IMR-90 (cell line): ENCODE data around the gene SPNS2. TPM values are rescaled to one million over a fixed set of nuclear protein-coding genes. Genes with fewer than 3 reads are reported as not detected.

Experiments
- ATAC-seq: fragments of 200-7000 bp; cut with Tn5 transposase; 2 replicates; pipeline ENCODE4 v1.9.1; 2020; ENCODE audit warnings: low read depth, mild to moderate bottlenecking, moderate library complexity
- BruUV-seq: library from RNA; stranded (reverse); fragments of 400-500 nt; replicated peaks from 2 replicates; lab custom pipeline; 2021; lab: Mats Ljungman, UMichigan
- CTCF ChIA-PET: fragments of 300-600 bp; formaldehyde crosslinking; extraction: SDS; loops from one replicate; lab custom pipeline; 2021; ENCODE audit warnings: antibody characterized with exemption; lab: Yijun Ruan, JAX
- POLR2A ChIA-PET: fragments of 300-600 bp; sonication (Branson Sonifier 250); formaldehyde crosslinking; loops from one replicate; lab custom pipeline; 2022; ENCODE audit warnings: antibody characterized with exemption; ENCODE audit not compliant: unreplicated experiment; lab: Charles Lee
- DNase-seq: peaks from one replicate; pipeline ENCODE4 v3.0.0; 2013
- H2AFZ ChIP-seq: replicated peaks from 2 replicates; pipeline ENCODE3; 2013; ENCODE audit warnings: low read length, mild to moderate bottlenecking; ENCODE audit not compliant: poor library complexity
- H2AK5ac ChIP-seq: 2 replicates; pipeline ENCODE4 v1.6.1; 2013; ENCODE audit warnings: low read depth, low read length, inconsistent platforms
- H2AK9ac ChIP-seq: replicated peaks from 2 replicates; pipeline ENCODE3; 2013; ENCODE audit warnings: mild to moderate bottlenecking, low read depth, low read length, moderate library complexity; ENCODE audit not compliant: poor library complexity
- H2BK120ac ChIP-seq: 2 replicates; pipeline ENCODE4 v1.6.1; 2013; ENCODE audit warnings: low read depth, low read length, inconsistent platforms
- H2BK15ac ChIP-seq: 3 replicates; pipeline ENCODE4 v1.6.1; 2013; ENCODE audit warnings: low read depth, low read length, inconsistent platforms
- H2BK20ac ChIP-seq: 2 replicates; pipeline ENCODE4 v1.6.1; 2013; ENCODE audit warnings: low read depth, mild to moderate bottlenecking, inconsistent platforms, low read length, moderate library complexity
- H2BK5ac ChIP-seq: 2 replicates; pipeline ENCODE4 v1.6.1; 2013; ENCODE audit warnings: mild to moderate bottlenecking, low read depth, low read length, inconsistent platforms; ENCODE audit not compliant: poor library complexity, severe bottlenecking
- H3K14ac ChIP-seq: replicated peaks from 2 replicates; pipeline ENCODE4 v1.6.1; 2013; ENCODE audit warnings: low read depth, low read length, inconsistent platforms
- H3K18ac ChIP-seq: 2 replicates; pipeline ENCODE4 v1.6.1; 2013; ENCODE audit warnings: low read depth, low read length, control low read depth
- H3K23ac ChIP-seq: 2 replicates; pipeline ENCODE4 v1.6.1; 2013; ENCODE audit warnings: low read depth, low read length, inconsistent platforms
- H3K27ac ChIP-seq: 2 replicates; pipeline ENCODE4 v1.5.1; 2013; ENCODE audit warnings: mild to moderate bottlenecking, control low read depth, low read length; ENCODE audit not compliant: insufficient read depth
- H3K27me3 ChIP-seq: 2 replicates; pipeline ENCODE4 v1.6.1; 2013; ENCODE audit warnings: low read length; ENCODE audit not compliant: control insufficient read depth, insufficient read depth
- H3K36me3 ChIP-seq: 2 replicates; pipeline ENCODE4 v1.6.1; 2013; ENCODE audit warnings: low read length, mixed read lengths; ENCODE audit not compliant: control insufficient read depth, insufficient read depth
- H3K4ac ChIP-seq: 2 replicates; pipeline ENCODE4 v1.6.1; 2013; ENCODE audit warnings: low read depth, low read length, inconsistent platforms
- H3K4me1 ChIP-seq: 2 replicates; pipeline ENCODE4 v1.6.1; 2013; ENCODE audit warnings: low read length, mixed read lengths; ENCODE audit not compliant: control insufficient read depth, insufficient read depth
- H3K4me2 ChIP-seq: 2 replicates; pipeline ENCODE4 v1.6.1; 2013; ENCODE audit warnings: low read depth, mild to moderate bottlenecking, control low read depth, low read length, moderate library complexity
- H3K4me3 ChIP-seq: 2 replicates; pipeline ENCODE4 v1.5.1; 2013; ENCODE audit warnings: low read depth, mild to moderate bottlenecking, control low read depth, low read length, moderate library complexity; ENCODE audit not compliant: insufficient read depth
- H3K56ac ChIP-seq: 2 replicates; pipeline ENCODE4 v1.6.1; 2013; ENCODE audit warnings: low read length, inconsistent platforms; ENCODE audit not compliant: insufficient read depth; ENCODE audit errors: extremely low read depth
- H3K79me1 ChIP-seq, 2 experiments: 2 replicates each; pipeline ENCODE4 v1.6.1; 2013; ENCODE audit warnings: low read length in 2 of 2, inconsistent platforms in 1 of 2, low read depth in 1 of 2
- H3K9ac ChIP-seq: 2 replicates; pipeline ENCODE4 v1.6.1; 2013; ENCODE audit warnings: low read depth, low read length, control low read depth
- H3K9me1 ChIP-seq: 2 replicates; pipeline ENCODE4 v1.6.1; 2013; ENCODE audit warnings: low read length, inconsistent platforms; ENCODE audit not compliant: insufficient read depth
- H3K9me3 ChIP-seq: 2 replicates; pipeline ENCODE4 v1.6.1; 2013; ENCODE audit warnings: low read length; ENCODE audit not compliant: control insufficient read depth, insufficient read depth
- H4K20me1 ChIP-seq: 2 replicates; pipeline ENCODE4 v1.6.1; 2013; ENCODE audit warnings: low read length, inconsistent platforms; ENCODE audit not compliant: insufficient read depth
- H4K5ac ChIP-seq: 2 replicates; pipeline ENCODE4 v1.6.1; 2013; ENCODE audit warnings: mild to moderate bottlenecking, low read depth, low read length, control low read depth
- H4K8ac ChIP-seq, 2 experiments: 2 replicates each; pipeline ENCODE4 v1.6.1; 2013; ENCODE audit warnings: low read depth in 2 of 2, low read length in 2 of 2, control low read depth in 1 of 2, inconsistent platforms in 1 of 2
- H4K91ac ChIP-seq: 2 replicates; pipeline ENCODE4 v1.6.1; 2013; ENCODE audit warnings: low read depth, low read length, inconsistent platforms; ENCODE audit not compliant: insufficient read depth
- CHD1 ChIP-seq: IDR thresholded peaks from 2 replicates; pipeline ENCODE4 v1.6.1; 2012; ENCODE audit warnings: low read depth, low read length, improper control_type of control experiment
- FOS ChIP-seq: fragments of 150-350 bp; IDR thresholded peaks from 2 replicates; pipeline ENCODE4 v1.6.1; 2016; ENCODE audit warnings: low read depth, low read length
- RAD21 ChIP-seq: IDR thresholded peaks from 2 replicates; pipeline ENCODE4 v1.6.1; 2012; ENCODE audit warnings: low read length, improper control_type of control experiment
- SMC3 ChIP-seq: fragments of 150-350 bp; IDR thresholded peaks from 2 replicates; pipeline ENCODE4 v1.6.1; 2016; ENCODE audit warnings: low read depth, mild to moderate bottlenecking, antibody characterized with exemption, low read length, moderate library complexity
- WGBS, 2 experiments: methylation state at CpG; one replicate each; pipeline versions ENCODE4 v1.1.5 to v1.1.7; 2013; ENCODE audit warnings: missing lambda C conversion rate in 2 of 2; ENCODE audit not compliant: insufficient read length in 1 of 2; ENCODE audit errors: extremely low coverage in 2 of 2; 5-methylcytosine and 5-hydroxymethylcytosine counted together
- dilution Hi-C: fragments of 300-500 bp; cut with HindIII; formaldehyde crosslinking; loops from one replicate; pipeline ENCODE4 v1.14.3; 2018; ENCODE audit warnings: low sequenced_read_pairs; ENCODE audit not compliant: unreplicated experiment
- in situ Hi-C: fragments of 300-500 bp; cut with MboI; formaldehyde crosslinking; loops from 3 replicates; pipeline ENCODE4 v1.14.3; 2019; ENCODE audit warnings: low sequenced_read_pairs, inconsistent platforms, mixed read lengths
- intact Hi-C: fragments of 100-400 bp; cut with micrococcal nuclease; formaldehyde crosslinking; loops from 2 replicates; pipeline ENCODE4 v1.10.0; 2022
- polyA plus RNA-seq, 3 experiments: library from polyadenylated mRNA; depleted of rRNA; stranded (reverse); fragments of >200 nt; gene quantifications; 2 replicates each; pipeline ENCODE4 v1.2.3, GENCODE V29; 2012; ENCODE audit warnings: low replicate concordance in 1 of 3
- total RNA-seq: library from RNA; depleted of rRNA; stranded (reverse); fragments of >200 nt; gene quantifications from 2 replicates; pipeline ENCODE4 v1.2.3, GENCODE V29; 2012

Gene SPNS2
- total and polyA plus RNA-seq, 2 of the 4 experiments (the other 2 are of a cell fraction) = under 0.01 TPM; not detected in 1

GRCh38 chr17:4584101-4584916 is 85.6 kb downstream of the SPNS2 start, which contains the start of gene SMTNL2 (continued):
- TF ChIP-seq FOS = no peak

DNA sequence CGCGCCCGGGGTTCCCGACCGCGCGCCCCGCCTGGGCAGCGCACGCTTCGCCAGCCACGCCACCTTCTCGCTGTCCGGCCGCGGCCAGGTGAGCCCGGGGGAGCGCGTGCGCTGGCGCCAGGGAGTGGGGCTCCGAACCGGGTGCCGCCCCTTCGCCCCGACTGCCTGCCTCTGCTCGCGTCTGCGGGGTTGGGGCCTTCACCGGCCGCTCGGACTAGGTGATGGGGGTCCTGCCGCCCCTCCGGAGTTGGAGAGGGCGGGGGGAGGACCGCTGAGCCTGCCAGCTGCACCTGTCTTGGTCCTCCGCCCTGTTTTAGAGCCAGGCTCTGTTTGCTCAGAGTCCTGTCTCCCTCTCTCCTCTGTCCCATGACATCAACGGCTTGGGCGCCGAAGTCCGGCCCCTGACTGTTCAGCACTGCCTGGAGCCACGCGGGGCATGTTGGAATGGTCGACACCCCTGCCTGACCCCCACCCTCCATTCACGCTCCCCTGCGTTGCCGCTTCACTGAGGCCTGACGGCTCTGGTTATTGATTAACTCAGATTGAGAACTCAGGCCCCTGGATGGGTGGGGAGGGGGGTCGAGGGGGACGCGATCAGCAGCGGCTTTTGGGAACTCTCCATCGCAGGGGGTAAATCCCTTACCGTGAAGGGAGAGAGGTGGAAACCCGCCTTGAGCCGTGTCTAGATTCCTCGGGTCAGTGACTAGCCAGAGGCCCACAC is 86.4 kb downstream of the SPNS2 start:
- H2AK9ac ChIP-seq = no peak overlapping the region
- no peak overlapping the region for H4K5ac ChIP-seq
- WGBS, 2 experiments = 4% methylated on average over 15 of the region's 57 CpGs; no CpG with 5 or more reads in 1 of the 2 experiments
- no peak overlapping the region for H3K9ac ChIP-seq
- intact Hi-C loops = no loop called here
- ChIA-PET CTCF (no interaction called here), POLR2A (no interaction called here)
- BruUV-seq = no TSS peak
- no peak overlapping the region for H4K8ac ChIP-seq
- no peak overlapping the region for H2AFZ ChIP-seq
- no peak overlapping the region for H2AK5ac ChIP-seq
- H3K14ac ChIP-seq = no peak overlapping the region
- H3K18ac ChIP-seq = no peak overlapping the region
- H3K4me2 ChIP-seq = no peak overlapping the region
- H3K23ac ChIP-seq = no peak overlapping the region
- no peak overlapping the region for H3K27ac ChIP-seq
- dilution Hi-C loops = no loop called here
- no peak overlapping the region for H3K56ac ChIP-seq
- peaks cover 79% of the 10 kb centered on the region for H3K27me3 ChIP-seq
- H3K9me3 ChIP-seq = no peaks in the 10 kb centered on the region
- H3K36me3 ChIP-seq = no peaks in the 10 kb centered on the region
- no peaks in the 10 kb centered on the region; the same call in 1 of the 2 replicates for H3K4me1 ChIP-seq
- H4K20me1 ChIP-seq = no peaks in the 10 kb centered on the region
- no peak overlapping the region for H3K4me3 ChIP-seq
- no peak overlapping the region for H3K4ac ChIP-seq
- no peak for ATAC-seq
- DNase-seq = no peak
- no peak overlapping the region for H4K91ac ChIP-seq
- no peak overlapping the region for H2BK5ac ChIP-seq
- TF ChIP-seq RAD21 (no peak), CHD1 (no peak), SMC3 (no peak)
- no peak overlapping the region for H2BK15ac ChIP-seq
- no peak overlapping the region for H2BK20ac ChIP-seq
- no peak overlapping the region for H2BK120ac ChIP-seq
- no peaks in the 10 kb centered on the region for H3K79me1 ChIP-seq
- in situ Hi-C loops = no loop called here
- H3K9me1 ChIP-seq = no peaks in the 10 kb centered on the region
